ENCODE results near the gene L3MBTL2. TPM values are rescaled to one million over a fixed set of nuclear protein-coding genes. Genes with fewer than 3 reads are reported as not detected.

Gene L3MBTL2
- polyA plus RNA-seq, 3 donors, result 13.6 to 15.2 (median 14.0) TPM

DNA sequence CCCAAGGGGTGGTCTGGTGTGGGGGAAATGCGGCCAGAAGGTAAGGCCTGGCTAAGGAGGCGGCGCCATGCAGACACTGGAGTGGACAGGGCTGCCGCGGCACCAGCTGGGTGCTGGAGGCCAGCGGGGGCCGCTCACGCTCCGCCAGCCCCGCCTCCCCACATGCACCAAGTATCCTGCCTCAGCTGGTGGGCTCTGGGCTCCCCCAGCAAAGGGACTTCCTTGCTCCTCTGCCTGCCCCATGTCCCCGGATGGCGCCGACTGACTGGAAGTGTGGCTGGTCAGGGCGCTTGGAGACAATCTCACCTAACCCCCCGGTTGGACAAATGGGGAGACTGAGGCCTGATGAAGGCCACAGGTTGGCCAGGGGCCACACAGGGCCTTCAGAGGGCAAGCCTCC lies 43.2 kb downstream of the L3MBTL2 start:
- Mint-ChIP-seq H3K27me3 (ENCODE audit: low read depth in 3 of 3) (peaks cover 0 to 2% (median 0%) of the 10 kb centered on the region in 3 donors), H3K4me1 (no peaks in the 10 kb centered on the region), H3K27ac (peak overlapping the region in 1 of 7 donors; percentile 31), H3K36me3 (peaks cover 60 to 93% of the 10 kb centered on the region in 2 donors), H3K9me3 (no peaks in the 10 kb centered on the region), H3K4me3 (no peak overlapping the region)
- no peaks in the 10 kb centered on the region for H3K4me1 ChIP-seq (ENCODE audit: control insufficient read depth in 1 of 2, insufficient read depth in 2 of 2, low read length in 2 of 2)
- no peaks in the 10 kb centered on the region for H3K27me3 ChIP-seq (ENCODE audit: control insufficient read depth in 2 of 2, insufficient read depth in 2 of 2, low read length in 2 of 2)
- TF ChIP-seq, protein P1, sequence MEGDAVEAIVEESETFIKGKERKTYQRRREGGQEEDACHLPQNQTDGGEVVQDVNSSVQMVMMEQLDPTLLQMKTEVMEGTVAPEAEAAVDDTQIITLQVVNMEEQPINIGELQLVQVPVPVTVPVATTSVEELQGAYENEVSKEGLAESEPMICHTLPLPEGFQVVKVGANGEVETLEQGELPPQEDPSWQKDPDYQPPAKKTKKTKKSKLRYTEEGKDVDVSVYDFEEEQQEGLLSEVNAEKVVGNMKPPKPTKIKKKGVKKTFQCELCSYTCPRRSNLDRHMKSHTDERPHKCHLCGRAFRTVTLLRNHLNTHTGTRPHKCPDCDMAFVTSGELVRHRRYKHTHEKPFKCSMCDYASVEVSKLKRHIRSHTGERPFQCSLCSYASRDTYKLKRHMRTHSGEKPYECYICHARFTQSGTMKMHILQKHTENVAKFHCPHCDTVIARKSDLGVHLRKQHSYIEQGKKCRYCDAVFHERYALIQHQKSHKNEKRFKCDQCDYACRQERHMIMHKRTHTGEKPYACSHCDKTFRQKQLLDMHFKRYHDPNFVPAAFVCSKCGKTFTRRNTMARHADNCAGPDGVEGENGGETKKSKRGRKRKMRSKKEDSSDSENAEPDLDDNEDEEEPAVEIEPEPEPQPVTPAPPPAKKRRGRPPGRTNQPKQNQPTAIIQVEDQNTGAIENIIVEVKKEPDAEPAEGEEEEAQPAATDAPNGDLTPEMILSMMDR (IDR thresholded peaks at IDR 0.05), result no peak
- 99% methylated on average over 11 of the region's 15 CpGs for WGBS (ENCODE audit: insufficient coverage)
- H3K9ac ChIP-seq (ENCODE audit: insufficient read depth, low read length, poor library complexity, severe bottlenecking), result no peak overlapping the region
- peaks cover 79 to 92% of the 10 kb centered on the region in 2 donors for H3K36me3 ChIP-seq (replicated peaks in 1 of 2; ENCODE audit: control insufficient read depth in 1 of 2, insufficient read depth in 2 of 2, low read length in 2 of 2)
- no peak overlapping the region for H3K27ac ChIP-seq (ENCODE audit: low read depth in 1 of 2, low read length in 2 of 2)
- intact Hi-C loops (cut with micrococcal nuclease), result no loop called here
- no peaks in the 10 kb centered on the region for H3K9me3 ChIP-seq (replicated peaks in 1 of 2; ENCODE audit: control insufficient read depth in 1 of 2, insufficient read depth in 1 of 2, low read length in 2 of 2)
- DNase-seq, result no peak
- H3K79me2 ChIP-seq (ENCODE audit: insufficient read depth, low read length), result no peaks in the 10 kb centered on the region
- no peak overlapping the region for H2AFZ ChIP-seq (ENCODE audit: insufficient read depth, low read depth, low read length, poor library complexity, severe bottlenecking)
- no peak overlapping the region for H3K4me3 ChIP-seq (replicated peaks in 1 of 3; ENCODE audit: low read depth in 2 of 3, low read length in 3 of 3)
- H4K20me1 ChIP-seq (ENCODE audit: insufficient read depth, low read length), result no peaks in the 10 kb centered on the region
- no peak overlapping the region for H3K4me2 ChIP-seq (replicated peaks; ENCODE audit: extremely low read depth, low read length, poor library complexity, severe bottlenecking)

- TF ChIP-seq, protein P1 (IDR thresholded peaks at IDR 0.05), result no peak
- intact Hi-C loops (cut with micrococcal nuclease), result no loop called here
- Histone ChIP-seq H3K4me1 (ENCODE audit: control insufficient read depth in 1 of 2, insufficient read depth in 2 of 2, low read length in 2 of 2) (no peaks in the 10 kb centered on the region), H3K4me2 (replicated peaks; ENCODE audit: extremely low read depth, low read length, poor library complexity, severe bottlenecking) (no peak overlapping the region), H3K36me3 (replicated peaks in 1 of 2; ENCODE audit: control insufficient read depth in 1 of 2, insufficient read depth in 2 of 2, low read length in 2 of 2) (peaks cover 83 to 92% of the 10 kb centered on the region in 2 donors), H3K9ac (ENCODE audit: insufficient read depth, low read length, poor library complexity, severe bottlenecking) (no peak overlapping the region), H3K27ac (ENCODE audit: low read depth in 1 of 2, low read length in 2 of 2) (no peak overlapping the region), H4K20me1 (ENCODE audit: insufficient read depth, low read length) (no peaks in the 10 kb centered on the region), H3K4me3 (replicated peaks in 1 of 3; ENCODE audit: low read depth in 2 of 3, low read length in 3 of 3) (no peak overlapping the region), H3K27me3 (ENCODE audit: control insufficient read depth in 2 of 2, insufficient read depth in 2 of 2, low read length in 2 of 2) (no peaks in the 10 kb centered on the region), H2AFZ (ENCODE audit: insufficient read depth, low read depth, low read length, poor library complexity, severe bottlenecking) (no peak overlapping the region), H3K9me3 (replicated peaks in 1 of 2; ENCODE audit: control insufficient read depth in 1 of 2, insufficient read depth in 1 of 2, low read length in 2 of 2) (no peaks in the 10 kb centered on the region), H3K79me2 (ENCODE audit: insufficient read depth, low read length) (no peaks in the 10 kb centered on the region)
- H3K36me3 Mint-ChIP-seq, result peaks cover 60 to 95% of the 10 kb centered on the region in 2 donors
- H3K9me3 Mint-ChIP-seq, result no peaks in the 10 kb centered on the region
- 98% methylated on average over 8 of the region's 10 CpGs for WGBS (ENCODE audit: insufficient coverage)
- no peak overlapping the region for H3K4me3 Mint-ChIP-seq
- H3K27ac Mint-ChIP-seq, result peak overlapping the region in 2 of 7 donors; percentile 31 to 62
- no peaks in the 10 kb centered on the region for H3K4me1 Mint-ChIP-seq
- no peak for DNase-seq
- H3K27me3 Mint-ChIP-seq (ENCODE audit: low read depth in 3 of 3), result peaks cover 0 to 2% (median 0%) of the 10 kb centered on the region in 3 donors
Measured at GRCh38 chr22:41248758-41249157, 43.6 kb downstream of the L3MBTL2 start.

Data from CD14-positive monocyte (primary cell).